NCI-H82 treated with DMSO at 0.1 percent for 48 hours (cell line): Measurements from ENCODE around the gene AMTN.
"Not testable (repeated sequence)": the region's sequence is repeated elsewhere in the genome, so short reads cannot be mapped to it uniquely, and the experiment has no call there.

Experiments used
- DNase-seq: peaks from one replicate; lab custom pipeline; 2025; ENCODE audit not compliant: unreplicated experiment; lab: John Stamatoyannopoulos, UW

The AMTN gene

GRCh38 chr4:70518269-70518668 lies at the start of gene AMTN:
Gene AMTN (plus strand): TSS chr4:70518569. CDS start chr4:70518778, 209 bp downstream.
- DNase-seq: no peak

GRCh38 chr4:70471897-70472296 lies 46.5 kb upstream of the AMTN start, which contains the start of gene MUC7:
Gene MUC7 (plus strand): TSS chr4:70472197. CDS start chr4:70474022, 1,825 bp downstream.
- no peak for DNase-seq

- no peak for DNase-seq
Observed at GRCh38 chr4:70473679-70474078, 44.7 kb upstream of the AMTN start.

- no peak for DNase-seq
Observed at GRCh38 chr4:70488748-70489147, 29.6 kb upstream of the AMTN start.

- DNase-seq: no peak
Observed at GRCh38 chr4:70496231-70496630, 22.1 kb upstream of the AMTN start.

GRCh38 chr4:70501838-70502237 lies 16.5 kb upstream of the AMTN start:
- not testable (repeated sequence) for DNase-seq

GRCh38 chr4:70504733-70505132 lies 13.6 kb upstream of the AMTN start:
- no peak for DNase-seq

- peak; percentile 25 for DNase-seq
Observed at GRCh38 chr4:70505151-70505748, 13.1 kb upstream of the AMTN start.

- DNase-seq: no peak
Observed at GRCh38 chr4:70508801-70509200, 9.6 kb upstream of the AMTN start.

- no peak for DNase-seq
Observed at GRCh38 chr4:70511365-70511764, 7.0 kb upstream of the AMTN start.

GRCh38 chr4:70515367-70516250 lies 2.8 kb upstream of the AMTN start:
- DNase-seq: no peak

- DNase-seq: no peak
Observed at GRCh38 chr4:70518716-70519115, 347 bp downstream of the AMTN start.

GRCh38 chr4:70522626-70523025 lies 4.3 kb downstream of the AMTN start:
- no peak for DNase-seq

- no peak for DNase-seq
Observed at GRCh38 chr4:70530997-70531396, 12.6 kb downstream of the AMTN start.

GRCh38 chr4:70531981-70532380 lies 13.6 kb downstream of the AMTN start:
- DNase-seq: no peak

GRCh38 chr4:70533211-70533610 lies 14.8 kb downstream of the AMTN start:
- no peak for DNase-seq

- no peak for DNase-seq
Observed at GRCh38 chr4:70533791-70534190, 15.4 kb downstream of the AMTN start.

- not testable (repeated sequence) for DNase-seq
Observed at GRCh38 chr4:70534886-70535285, 16.5 kb downstream of the AMTN start.

GRCh38 chr4:70538869-70539268 lies 20.5 kb downstream of the AMTN start:
- DNase-seq: no peak

- no peak for DNase-seq
Observed at GRCh38 chr4:70544279-70544868, 26.0 kb downstream of the AMTN start.

GRCh38 chr4:70556856-70557255 lies 38.5 kb downstream of the AMTN start:
- DNase-seq: no peak
